ENCODE results near the gene FLT4.

FLT4 gene

DNA sequence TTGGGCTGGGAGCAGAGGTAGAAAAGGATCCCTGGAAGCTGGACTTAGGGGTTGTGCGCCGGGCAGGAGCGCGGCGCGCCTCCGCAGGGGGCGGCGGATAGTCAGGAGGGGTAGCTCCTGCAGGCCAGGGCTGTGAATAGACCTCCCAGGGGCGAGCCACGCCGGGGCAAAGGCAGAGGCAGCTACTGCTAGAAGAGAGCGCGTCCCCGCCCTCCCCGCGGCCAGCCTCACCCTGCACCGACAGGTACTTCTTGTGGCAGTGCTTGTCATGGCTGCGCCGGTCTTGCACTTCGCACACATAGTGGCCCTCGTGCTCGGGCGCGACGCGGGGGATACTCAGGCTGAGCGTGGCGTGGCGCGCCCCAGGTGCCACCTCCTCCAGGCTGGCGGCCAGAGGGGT lies 28.1 kb downstream of the FLT4 start:
- TF ChIP-seq Cebpa-rat (IDR thresholded peaks at IDR 0.05): no peak
- H3K4me1 ChIP-seq: peaks cover 36% of the 10 kb centered on the region
- no peaks in the 10 kb centered on the region for H4K20me1 ChIP-seq
- no peak overlapping the region for H3K4me3 ChIP-seq
- no peaks in the 10 kb centered on the region for H3K9me3 ChIP-seq
- no peak overlapping the region for H3K4me2 ChIP-seq
- H3K27me3 ChIP-seq: peaks cover 2% of the 10 kb centered on the region; the same call in 1 of the 2 replicates
- H3K36me3 ChIP-seq: no peaks in the 10 kb centered on the region
- no peak overlapping the region for H3K27ac ChIP-seq
- no peak overlapping the region for H3K9ac ChIP-seq

DNA sequence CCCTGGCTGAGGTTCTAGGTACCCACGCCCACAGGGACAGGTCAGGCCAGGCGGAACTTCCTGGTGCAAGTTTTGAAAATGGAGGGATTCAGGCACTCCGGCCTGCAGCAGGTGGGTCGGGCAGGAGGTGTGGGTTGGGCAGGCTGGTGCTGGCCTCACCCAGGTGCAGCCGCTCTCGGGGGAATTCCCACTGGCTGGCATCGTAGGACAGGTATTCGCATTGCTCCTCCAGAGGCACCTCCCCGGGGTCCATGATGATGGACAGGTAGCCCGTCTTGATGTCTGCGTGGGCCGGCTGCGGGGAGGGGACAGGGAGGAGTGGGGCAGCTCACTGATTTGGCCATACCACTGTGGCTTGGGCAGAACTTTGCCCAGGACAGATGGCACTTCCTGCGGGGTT lies 29.4 kb downstream of the FLT4 start:
- Histone ChIP-seq H4K20me1 (no peaks in the 10 kb centered on the region), H3K27me3 (peaks cover 2% of the 10 kb centered on the region; the same call in 1 of the 2 replicates), H3K4me3 (no peak overlapping the region), H3K9me3 (no peaks in the 10 kb centered on the region), H3K4me2 (no peak overlapping the region), H3K36me3 (no peaks in the 10 kb centered on the region), H3K27ac (no peak overlapping the region), H3K9ac (no peak overlapping the region), H3K4me1 (peaks cover 23% of the 10 kb centered on the region)
- TF ChIP-seq Cebpa-rat (IDR thresholded peaks at IDR 0.05): no peak

DNA sequence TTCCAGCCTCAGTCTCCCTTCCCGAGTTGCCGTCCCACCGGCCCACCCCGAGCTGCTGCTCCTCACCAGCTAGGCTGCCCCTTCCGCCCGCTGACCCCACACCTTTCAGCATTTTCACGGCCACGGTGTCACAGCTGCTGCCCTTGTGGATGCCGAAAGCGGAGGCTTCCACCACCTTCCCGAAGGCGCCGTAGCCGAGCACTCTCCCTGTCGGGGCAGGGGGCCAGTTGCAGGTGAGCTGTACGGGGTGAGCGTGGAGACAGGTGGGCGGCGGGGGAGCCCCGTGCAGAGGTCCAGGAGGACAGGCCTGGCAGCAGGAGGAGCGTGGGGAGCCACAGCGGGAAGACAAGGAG lies 29.9 kb downstream of the FLT4 start:
- Histone ChIP-seq H3K9ac (no peak overlapping the region), H3K4me1 (peaks cover 18% of the 10 kb centered on the region), H4K20me1 (no peaks in the 10 kb centered on the region), H3K36me3 (no peaks in the 10 kb centered on the region), H3K4me3 (no peak overlapping the region), H3K9me3 (no peaks in the 10 kb centered on the region), H3K4me2 (no peak overlapping the region), H3K27me3 (peaks cover 2% of the 10 kb centered on the region; the same call in 1 of the 2 replicates), H3K27ac (no peak overlapping the region)
- no peak for TF ChIP-seq Cebpa-rat (IDR thresholded peaks at IDR 0.05)

DNA sequence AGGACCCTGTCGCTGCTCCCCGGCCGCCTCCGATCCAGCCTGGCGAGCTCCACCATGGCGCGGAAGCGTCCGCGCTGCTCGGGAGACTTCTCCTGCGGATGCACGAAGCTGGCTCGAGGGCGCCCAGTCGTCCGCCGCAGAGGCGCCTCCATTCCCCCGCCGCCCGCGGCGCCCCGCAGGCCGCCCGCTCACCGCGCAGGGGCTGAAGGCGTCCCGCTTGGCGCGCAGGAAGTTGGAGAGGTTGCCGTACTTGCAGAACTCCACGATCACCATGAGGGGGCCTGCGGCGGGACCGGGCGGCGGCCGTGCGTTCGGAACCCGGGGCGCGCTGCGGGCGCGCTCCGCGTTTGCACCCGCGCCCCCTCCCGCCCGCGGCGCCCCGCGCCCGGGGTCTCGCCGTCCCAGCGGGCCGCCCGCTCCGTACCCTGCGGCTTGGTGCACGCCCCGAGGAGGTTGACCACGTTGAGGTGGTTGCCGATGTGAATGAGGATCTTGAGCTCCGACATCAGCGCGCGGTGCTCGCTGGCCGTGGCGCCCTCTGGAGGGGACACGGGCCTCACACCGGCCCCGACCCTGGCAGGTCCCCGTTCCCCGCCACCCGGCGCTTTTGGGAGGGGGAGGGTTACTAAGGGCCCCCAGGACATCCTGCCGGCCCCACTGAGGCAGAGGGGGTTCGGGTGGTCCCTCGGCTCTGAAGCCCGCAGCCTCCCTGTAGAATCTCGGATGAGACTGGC lies 30.4 kb downstream of the FLT4 start:
- H3K27ac ChIP-seq: no peak overlapping the region
- no peaks in the 10 kb centered on the region for H4K20me1 ChIP-seq
- H3K4me2 ChIP-seq: no peak overlapping the region
- H3K27me3 ChIP-seq: peaks cover 2% of the 10 kb centered on the region; the same call in 1 of the 2 replicates
- no peak overlapping the region for H3K4me3 ChIP-seq
- H3K9me3 ChIP-seq: no peaks in the 10 kb centered on the region
- H3K9ac ChIP-seq: no peak overlapping the region
- peaks cover 13% of the 10 kb centered on the region for H3K4me1 ChIP-seq
- no peaks in the 10 kb centered on the region for H3K36me3 ChIP-seq
- TF ChIP-seq Cebpa-rat (IDR thresholded peaks at IDR 0.05): no peak

DNA sequence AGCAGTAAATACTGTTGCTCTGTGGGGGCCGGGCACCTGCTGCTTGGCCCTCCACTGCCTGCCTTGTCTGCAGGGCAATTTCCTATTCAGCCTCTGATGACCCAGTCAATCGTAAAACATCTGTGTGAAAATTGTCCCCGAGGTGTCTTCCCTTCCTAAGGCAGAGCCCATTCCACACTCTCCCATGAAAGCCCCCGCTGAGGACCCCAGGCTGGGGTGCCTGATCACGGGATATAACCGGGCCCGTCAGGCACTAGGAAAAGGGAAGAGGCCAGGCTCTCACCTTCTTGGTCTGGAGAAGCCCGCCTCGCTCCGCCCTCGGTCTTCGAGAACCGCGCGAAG lies 30.9 kb downstream of the FLT4 start:
- H3K4me1 ChIP-seq: peaks cover 7% of the 10 kb centered on the region
- no peaks in the 10 kb centered on the region for H3K36me3 ChIP-seq
- no peaks in the 10 kb centered on the region for H3K9me3 ChIP-seq
- H3K9ac ChIP-seq: no peak overlapping the region
- no peaks in the 10 kb centered on the region for H4K20me1 ChIP-seq
- no peak for TF ChIP-seq Cebpa-rat (IDR thresholded peaks at IDR 0.05)
- peaks cover 2% of the 10 kb centered on the region; the same call in 1 of the 2 replicates for H3K27me3 ChIP-seq
- no peak overlapping the region for H3K27ac ChIP-seq
- no peak overlapping the region for H3K4me2 ChIP-seq
- H3K4me3 ChIP-seq: no peak overlapping the region

DNA sequence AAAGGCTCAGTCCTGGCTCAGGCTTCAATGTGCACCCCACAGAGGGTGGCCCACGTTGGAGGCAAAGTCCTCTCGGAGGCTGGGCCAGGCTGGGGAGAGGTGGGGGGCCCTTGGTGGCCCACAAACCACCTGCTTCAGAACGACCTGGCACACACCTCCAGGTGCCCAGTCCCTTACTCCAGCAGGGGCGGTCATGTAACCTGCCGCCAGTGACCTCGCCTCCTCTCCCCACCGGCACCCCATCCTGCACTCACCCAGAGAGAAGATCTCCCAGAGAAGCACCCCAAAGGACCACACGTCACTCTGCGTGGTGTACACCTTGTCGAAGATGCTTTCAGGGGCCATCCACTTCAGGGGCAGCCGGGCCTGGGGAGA lies 35.6 kb downstream of the FLT4 start:
- Histone ChIP-seq H3K9ac (no peak overlapping the region), H3K36me3 (no peaks in the 10 kb centered on the region), H3K9me3 (no peaks in the 10 kb centered on the region), H4K20me1 (no peaks in the 10 kb centered on the region), H3K4me1 (no peaks in the 10 kb centered on the region), H3K27ac (no peak overlapping the region), H3K4me2 (no peak overlapping the region), H3K4me3 (no peak overlapping the region), H3K27me3 (peaks cover 2% of the 10 kb centered on the region; the same call in 1 of the 2 replicates)
- TF ChIP-seq Cebpa-rat (IDR thresholded peaks at IDR 0.05): no peak

DNA sequence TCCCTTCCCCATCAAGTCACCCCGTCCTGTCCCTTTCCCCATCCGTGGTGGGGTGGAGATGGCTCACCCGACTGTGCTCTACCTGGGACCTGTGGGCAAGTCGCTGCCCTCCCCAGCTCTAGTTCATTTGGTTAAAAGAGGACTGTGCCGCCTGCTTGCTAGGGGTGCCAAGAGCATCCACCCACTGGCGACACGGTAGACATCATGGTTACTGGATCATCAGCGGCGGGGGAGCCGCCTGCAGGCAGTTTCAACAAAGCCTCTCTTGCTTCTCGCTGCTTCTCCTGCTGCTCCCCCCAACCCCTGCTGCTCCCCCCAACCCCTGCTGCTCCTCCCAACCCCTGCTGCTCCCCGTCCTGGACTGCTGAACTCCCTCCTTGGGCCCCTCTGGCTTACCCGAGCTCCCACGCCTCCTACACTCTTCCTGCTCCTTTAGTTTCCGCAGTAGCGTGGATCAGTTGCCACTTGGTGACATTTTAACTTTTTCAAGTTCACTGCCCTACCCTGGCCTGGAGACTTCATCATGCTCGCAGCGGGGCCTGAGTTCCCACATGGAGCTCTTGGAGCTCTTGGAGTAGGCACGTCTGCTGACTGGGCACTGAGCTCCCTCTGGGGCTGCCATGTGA lies 36.1 kb downstream of the FLT4 start:
- H3K4me2 ChIP-seq: no peak overlapping the region
- TF ChIP-seq Cebpa-rat (IDR thresholded peaks at IDR 0.05): no peak
- no peaks in the 10 kb centered on the region for H3K4me1 ChIP-seq
- no peak overlapping the region for H3K9ac ChIP-seq
- H4K20me1 ChIP-seq: no peaks in the 10 kb centered on the region
- peaks cover 2% of the 10 kb centered on the region; the same call in 1 of the 2 replicates for H3K27me3 ChIP-seq
- H3K9me3 ChIP-seq: no peaks in the 10 kb centered on the region
- H3K27ac ChIP-seq: no peak overlapping the region
- H3K4me3 ChIP-seq: no peak overlapping the region
- no peaks in the 10 kb centered on the region for H3K36me3 ChIP-seq

DNA sequence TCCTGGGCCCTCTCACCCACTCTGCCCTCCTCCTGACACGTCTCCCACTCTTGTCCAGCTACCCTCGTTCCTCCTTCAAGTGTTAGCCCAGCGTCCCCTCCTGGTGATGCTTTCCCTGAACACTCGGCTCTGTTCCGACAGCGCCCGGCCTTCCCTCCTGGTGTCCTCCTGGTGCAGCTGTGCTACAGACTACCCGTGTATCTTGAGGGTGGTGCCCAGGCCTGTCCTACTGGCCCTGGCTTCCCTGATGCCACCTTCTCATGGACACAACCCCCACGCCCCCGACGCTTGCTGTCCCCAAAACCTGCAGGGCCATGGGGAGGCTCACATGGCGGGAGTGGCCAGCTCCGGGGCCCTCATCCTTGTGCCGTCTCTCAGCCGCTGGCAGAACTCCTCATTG lies 36.7 kb downstream of the FLT4 start:
- no peak overlapping the region for H3K4me3 ChIP-seq
- H3K9me3 ChIP-seq: no peaks in the 10 kb centered on the region
- no peak overlapping the region for H3K27ac ChIP-seq
- H3K4me2 ChIP-seq: no peak overlapping the region
- no peaks in the 10 kb centered on the region for H4K20me1 ChIP-seq
- H3K9ac ChIP-seq: no peak overlapping the region
- H3K36me3 ChIP-seq: no peaks in the 10 kb centered on the region
- H3K4me1 ChIP-seq: no peaks in the 10 kb centered on the region
- TF ChIP-seq Cebpa-rat (IDR thresholded peaks at IDR 0.05): no peak
- H3K27me3 ChIP-seq: peaks cover 2% of the 10 kb centered on the region; the same call in 1 of the 2 replicates

DNA sequence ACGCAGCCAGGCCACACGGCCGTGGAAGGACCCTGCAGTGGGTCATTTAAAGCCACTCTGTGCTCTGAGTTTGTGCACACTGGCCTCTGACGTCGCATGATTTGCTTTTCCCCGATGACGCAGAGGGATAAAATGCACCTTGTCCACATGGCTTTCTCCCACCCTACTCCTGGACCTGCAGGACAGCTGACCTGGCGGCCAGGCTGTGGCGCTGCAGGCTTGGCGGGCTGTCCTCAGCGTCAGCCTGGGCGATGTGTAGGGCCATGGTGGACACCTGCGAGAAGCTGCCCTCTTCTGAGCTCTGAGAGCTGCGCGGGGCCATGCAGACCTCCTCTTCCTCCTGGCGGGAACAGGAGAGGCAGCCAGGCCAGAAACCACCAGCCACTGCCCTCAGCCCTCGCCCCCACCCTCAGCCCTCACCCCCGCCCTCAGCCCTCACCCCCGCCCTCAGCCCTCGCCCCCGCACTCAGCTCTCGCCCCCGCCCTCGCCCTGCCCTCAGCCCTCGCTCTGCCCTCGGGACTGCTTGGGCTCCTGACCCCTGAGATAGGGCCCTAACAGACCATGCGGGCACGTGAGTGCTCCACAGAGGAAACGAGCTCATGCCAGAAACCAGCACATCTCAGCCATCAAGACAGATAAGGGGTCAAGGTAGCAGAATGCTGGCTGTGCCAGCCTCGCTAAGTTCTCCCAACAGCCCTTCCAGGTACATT lies 38.1 kb downstream of the FLT4 start:
- Histone ChIP-seq H3K4me1 (no peaks in the 10 kb centered on the region), H3K36me3 (no peaks in the 10 kb centered on the region), H4K20me1 (no peaks in the 10 kb centered on the region), H3K27me3 (no peaks in the 10 kb centered on the region), H3K4me2 (no peak overlapping the region), H3K9ac (no peak overlapping the region), H3K9me3 (no peaks in the 10 kb centered on the region), H3K27ac (no peak overlapping the region), H3K4me3 (no peak overlapping the region)
- TF ChIP-seq Cebpa-rat (IDR thresholded peaks at IDR 0.05): no peak

Measured in BLaER1 (cell line).